HG03108 (cell line): ENCODE data around the gene SFXN5.
"Not testable (repeated sequence)": the region's sequence is repeated elsewhere in the genome, so short reads cannot be mapped to it uniquely, and the experiment has no call there.

Experiments used
- ATAC-seq: cut with Tn5 transposase; IDR thresholded peaks from one replicate; pipeline ENCODE4 v1.9.1; 2021; ENCODE audit warnings: moderate library complexity; ENCODE audit not compliant: unreplicated experiment

SFXN5 gene

GRCh38 chr2:73078457-73079411 is 7.2 kb upstream of the SFXN5 start:
- no peak for ATAC-seq

GRCh38 chr2:73077424-73077795 is 5.9 kb upstream of the SFXN5 start:
- no peak for ATAC-seq

- ATAC-seq: no peak
Measured at GRCh38 chr2:73076701-73077423, 5.3 kb upstream of the SFXN5 start.

- ATAC-seq: no peak
Measured at GRCh38 chr2:73075477-73076373, 4.2 kb upstream of the SFXN5 start.

- no peak for ATAC-seq
Measured at GRCh38 chr2:73074110-73075069, 2.9 kb upstream of the SFXN5 start.

- ATAC-seq: no peak
Measured at GRCh38 chr2:73072416-73072815, 904 bp upstream of the SFXN5 start.

GRCh38 chr2:73072129-73072395 is 550 bp upstream of the SFXN5 start:
- ATAC-seq: peak; percentile 5

GRCh38 chr2:73070643-73071359 is 711 bp downstream of the SFXN5 start:
- ATAC-seq: no peak

GRCh38 chr2:73069855-73070642 is 1.5 kb downstream of the SFXN5 start:
- ATAC-seq: no peak

- ATAC-seq: no peak
Measured at GRCh38 chr2:73069041-73069854, 2.3 kb downstream of the SFXN5 start.

- ATAC-seq: no peak
Measured at GRCh38 chr2:73068147-73068546, 3.4 kb downstream of the SFXN5 start.

- no peak for ATAC-seq
Measured at GRCh38 chr2:73067043-73067442, 4.5 kb downstream of the SFXN5 start.

- ATAC-seq: not testable (repeated sequence)
Measured at GRCh38 chr2:73065070-73065469, 6.4 kb downstream of the SFXN5 start.

GRCh38 chr2:73063909-73064875 is 7.3 kb downstream of the SFXN5 start:
- no peak for ATAC-seq

- no peak for ATAC-seq
Measured at GRCh38 chr2:73063472-73063871, 8.0 kb downstream of the SFXN5 start.

- no peak for ATAC-seq
Measured at GRCh38 chr2:73059106-73059505, 12.4 kb downstream of the SFXN5 start.

GRCh38 chr2:73054980-73055379 is 16.5 kb downstream of the SFXN5 start:
- ATAC-seq: no peak
